GM06990 (cell line): Measurements from ENCODE around the gene JAG1.

Experiments
- DNase-seq: peaks from one replicate; pipeline ENCODE4 v3.0.0-alpha.2; 2011; ENCODE audit not compliant: insufficient read length; ENCODE audit errors: extremely low read depth
- H3K27me3 ChIP-seq: replicated peaks from 2 replicates; pipeline ENCODE4 v1.6.0; 2011; ENCODE audit warnings: low read length; ENCODE audit not compliant: control insufficient read depth, insufficient read depth
- H3K36me3 ChIP-seq: 2 replicates; pipeline ENCODE4 v1.5.1; 2011; ENCODE audit warnings: low read length; ENCODE audit not compliant: control insufficient read depth, insufficient read depth
- H3K4me3 ChIP-seq: replicated peaks from 2 replicates; pipeline ENCODE4 v1.5.1; 2011; ENCODE audit warnings: low read depth, mild to moderate bottlenecking, control low read depth, low read length
- TF ChIP-seq, protein P1 (sequence below): IDR thresholded peaks from 2 replicates; pipeline ENCODE4 v1.5.1; 2011; ENCODE audit warnings: low read length, control low read depth, mild to moderate bottlenecking, inconsistent platforms; ENCODE audit not compliant: insufficient read depth, poor library complexity, severe bottlenecking

The JAG1 gene

DNA sequence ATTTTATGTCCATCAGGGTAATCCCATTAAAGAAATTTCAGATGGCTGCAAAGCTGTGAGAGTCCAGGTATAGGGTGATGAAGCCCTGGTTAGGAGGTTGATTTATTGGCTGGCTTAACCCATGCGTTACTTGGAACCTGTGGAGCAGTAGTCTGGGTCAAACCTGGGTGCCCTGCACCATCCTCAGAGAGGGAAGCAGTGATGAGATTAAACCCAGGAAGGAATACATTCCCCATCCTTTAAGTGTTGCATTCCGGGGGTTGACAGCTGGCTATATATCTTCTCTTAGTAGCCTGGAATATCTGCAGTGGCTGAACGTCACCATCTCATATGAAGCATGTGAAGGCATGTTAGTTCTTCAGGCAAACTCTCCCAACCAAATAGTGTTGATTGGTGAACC lies 44.9 kb upstream of the JAG1 start:
- Histone ChIP-seq H3K36me3 (no peaks in the 10 kb centered on the region), H3K4me3 (no peak overlapping the region), H3K27me3 (0 out of 2 replicates have a peak, but pooled peaks cover 1% of the 10 kb centered on the region)
- DNase-seq = no peak
- TF ChIP-seq, protein P1, sequence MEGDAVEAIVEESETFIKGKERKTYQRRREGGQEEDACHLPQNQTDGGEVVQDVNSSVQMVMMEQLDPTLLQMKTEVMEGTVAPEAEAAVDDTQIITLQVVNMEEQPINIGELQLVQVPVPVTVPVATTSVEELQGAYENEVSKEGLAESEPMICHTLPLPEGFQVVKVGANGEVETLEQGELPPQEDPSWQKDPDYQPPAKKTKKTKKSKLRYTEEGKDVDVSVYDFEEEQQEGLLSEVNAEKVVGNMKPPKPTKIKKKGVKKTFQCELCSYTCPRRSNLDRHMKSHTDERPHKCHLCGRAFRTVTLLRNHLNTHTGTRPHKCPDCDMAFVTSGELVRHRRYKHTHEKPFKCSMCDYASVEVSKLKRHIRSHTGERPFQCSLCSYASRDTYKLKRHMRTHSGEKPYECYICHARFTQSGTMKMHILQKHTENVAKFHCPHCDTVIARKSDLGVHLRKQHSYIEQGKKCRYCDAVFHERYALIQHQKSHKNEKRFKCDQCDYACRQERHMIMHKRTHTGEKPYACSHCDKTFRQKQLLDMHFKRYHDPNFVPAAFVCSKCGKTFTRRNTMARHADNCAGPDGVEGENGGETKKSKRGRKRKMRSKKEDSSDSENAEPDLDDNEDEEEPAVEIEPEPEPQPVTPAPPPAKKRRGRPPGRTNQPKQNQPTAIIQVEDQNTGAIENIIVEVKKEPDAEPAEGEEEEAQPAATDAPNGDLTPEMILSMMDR = no peak

DNA sequence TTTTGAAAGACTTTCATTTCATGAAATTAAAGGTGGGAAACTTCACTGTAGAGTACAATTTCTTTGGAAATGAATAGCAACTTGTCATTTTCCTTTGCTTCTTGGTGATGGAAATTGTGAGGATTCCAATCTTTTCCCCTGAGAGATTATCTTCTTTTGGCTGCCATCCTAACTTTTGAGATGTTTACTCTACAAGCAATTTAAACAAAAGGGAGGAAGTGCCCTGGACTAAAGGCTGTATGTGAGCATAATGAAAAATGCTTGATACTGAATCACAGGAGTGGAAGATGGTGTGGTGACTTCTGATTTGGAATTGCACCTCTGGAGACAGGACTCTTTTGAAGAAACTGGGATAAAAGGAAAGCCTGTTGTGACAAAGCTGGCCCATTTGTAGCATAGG lies 43.1 kb upstream of the JAG1 start:
- Histone ChIP-seq H3K36me3 (no peaks in the 10 kb centered on the region), H3K4me3 (no peak overlapping the region), H3K27me3 (peaks cover 3% of the 10 kb centered on the region; the same call in 1 of the 2 replicates)
- TF ChIP-seq, protein P1 = no peak
- DNase-seq = no peak

DNA sequence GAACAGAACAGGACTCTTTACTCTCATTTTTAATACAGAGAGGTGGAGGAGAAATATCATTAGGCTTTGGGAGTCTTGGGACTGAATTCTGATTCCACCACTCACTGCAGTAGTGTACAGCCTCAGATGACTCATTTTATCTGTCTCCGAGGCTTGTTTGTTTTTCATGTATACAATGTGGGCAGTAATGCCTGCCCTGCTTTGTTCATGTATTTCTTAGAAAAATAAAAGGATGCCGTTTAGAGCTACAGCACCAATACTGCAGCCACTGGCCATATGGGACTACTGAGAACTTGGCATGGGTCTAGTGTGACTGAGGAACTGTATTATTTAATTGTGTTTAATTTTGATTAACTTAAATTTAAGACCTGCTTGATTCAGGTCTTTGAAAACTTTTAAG lies 41.2 kb upstream of the JAG1 start:
- Histone ChIP-seq H3K27me3 (peaks cover 1% of the 10 kb centered on the region; the same call in 1 of the 2 replicates), H3K4me3 (no peak overlapping the region), H3K36me3 (no peaks in the 10 kb centered on the region)
- TF ChIP-seq, protein P1 = no peak
- DNase-seq = no peak

DNA sequence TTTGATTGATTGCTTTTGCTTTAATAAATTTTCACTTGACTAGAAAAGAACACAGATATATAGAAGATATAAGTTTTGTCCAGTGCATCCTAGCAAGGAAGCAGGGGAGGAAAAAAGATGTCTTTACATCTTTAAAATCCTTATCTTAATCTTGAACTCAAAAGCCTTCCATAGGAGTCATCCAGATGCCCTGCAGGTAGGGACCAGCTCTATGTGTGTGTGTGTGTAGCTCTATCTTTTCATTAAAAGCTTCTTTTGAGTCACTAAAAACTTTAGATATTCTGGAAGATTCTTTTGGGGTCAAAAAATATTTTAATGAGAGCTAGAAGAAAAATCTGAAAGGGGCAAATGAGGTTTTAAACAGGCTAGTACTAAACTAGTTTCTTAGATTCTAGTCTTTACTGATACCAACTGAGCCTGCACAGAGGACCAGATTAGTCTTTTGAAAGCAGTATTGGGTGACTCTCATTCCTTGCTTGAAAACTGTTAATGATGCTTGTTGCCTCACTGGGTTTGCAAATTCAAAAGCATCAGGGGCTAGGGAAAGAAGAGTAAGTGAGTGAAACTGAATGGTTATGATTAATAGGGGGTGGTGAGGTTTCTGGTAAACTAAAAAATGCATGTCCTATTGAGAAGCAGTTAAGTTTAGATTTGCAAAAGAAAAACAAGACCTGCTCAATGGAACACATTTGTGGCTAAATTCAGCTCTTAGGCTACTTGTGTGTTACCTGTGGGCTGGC lies 40.6 kb upstream of the JAG1 start:
- peaks cover 1% of the 10 kb centered on the region; the same call in 1 of the 2 replicates for H3K27me3 ChIP-seq
- no peak for DNase-seq
- no peak overlapping the region for H3K4me3 ChIP-seq
- TF ChIP-seq, protein P1 = no peak
- no peaks in the 10 kb centered on the region for H3K36me3 ChIP-seq

DNA sequence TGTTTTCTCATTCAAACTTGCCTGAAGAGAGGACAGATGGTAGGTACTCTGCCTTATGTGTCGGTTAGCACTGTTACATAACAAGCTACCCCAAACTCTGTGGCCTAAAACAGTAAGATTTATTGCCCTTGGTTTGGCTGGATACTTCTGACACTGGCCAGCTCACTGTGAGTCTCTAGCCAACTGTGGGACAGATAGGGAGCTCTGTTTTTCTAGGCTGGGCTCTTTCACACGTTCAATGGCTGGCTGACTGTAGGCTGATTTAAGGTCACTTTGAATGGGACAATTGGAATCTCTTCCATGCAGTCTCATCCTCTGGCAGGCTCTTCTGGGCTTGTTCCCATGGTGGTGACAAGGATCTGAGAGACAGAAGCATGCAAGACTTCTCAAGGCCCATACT lies 39.4 kb upstream of the JAG1 start:
- H3K27me3 ChIP-seq = peaks cover 1% of the 10 kb centered on the region; the same call in 1 of the 2 replicates
- H3K4me3 ChIP-seq = no peak overlapping the region
- DNase-seq = no peak
- no peaks in the 10 kb centered on the region for H3K36me3 ChIP-seq
- TF ChIP-seq, protein P1 = no peak

DNA sequence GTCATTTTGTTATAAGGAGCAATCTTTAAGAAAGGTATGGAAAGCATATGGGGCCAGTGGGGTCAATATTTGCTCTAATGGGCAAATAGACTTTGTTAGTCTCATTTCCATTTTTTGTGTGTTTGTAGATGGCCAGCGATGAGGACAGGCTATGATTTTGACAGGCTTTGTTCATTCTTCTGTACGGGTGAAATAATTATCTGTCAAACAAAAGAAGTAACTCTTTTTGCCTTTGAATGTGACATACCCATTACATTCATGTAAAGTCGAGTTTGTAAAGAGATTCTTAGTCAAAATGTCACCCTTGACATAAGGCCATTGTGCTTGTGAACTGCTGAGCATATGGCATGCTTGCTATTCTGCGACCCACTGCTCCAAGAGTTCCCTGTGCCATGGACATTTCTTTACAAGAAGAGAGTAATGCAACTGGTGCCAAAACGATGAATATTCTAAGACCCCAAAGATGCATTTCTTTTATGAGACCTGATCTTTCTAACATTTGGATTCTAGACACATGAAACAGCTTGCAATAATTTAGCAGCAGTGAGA lies 38.2 kb upstream of the JAG1 start:
- Histone ChIP-seq H3K27me3 (peaks cover 1% of the 10 kb centered on the region; the same call in 1 of the 2 replicates), H3K36me3 (no peaks in the 10 kb centered on the region), H3K4me3 (no peak overlapping the region)
- TF ChIP-seq, protein P1 = no peak
- no peak for DNase-seq
